NCI-H526 (cell line): ENCODE results near the gene PDLIM3.

ENCODE experiments used
- DNase-seq, 2 experiments: peaks; one replicate each; lab custom pipeline; 2025; lab: John Stamatoyannopoulos, UW

Gene PDLIM3

GRCh38 chr4:185471235-185472102 lies 63.8 kb downstream of the PDLIM3 start, which contains the start of gene CCDC110:
CCDC110 (minus strand) TSS chr4:185471733; CDS start chr4:185471683, 50 bp downstream.
- DNase-seq, result peak; percentile 26 to 91

- DNase-seq, result peak; percentile 58 to 75
Observed at GRCh38 chr4:185470501-185471195, 64.7 kb downstream of the PDLIM3 start.

- no peak for DNase-seq
Observed at GRCh38 chr4:185469580-185470154, 65.6 kb downstream of the PDLIM3 start.

- DNase-seq, result peak; percentile 68 to 72
Observed at GRCh38 chr4:185468999-185469398, 66.3 kb downstream of the PDLIM3 start.

GRCh38 chr4:185467991-185468390 lies 67.3 kb downstream of the PDLIM3 start:
- DNase-seq, result no peak

- no peak for DNase-seq
Observed at GRCh38 chr4:185467101-185467500, 68.2 kb downstream of the PDLIM3 start.

- no peak for DNase-seq
Observed at GRCh38 chr4:185465707-185466106, 69.6 kb downstream of the PDLIM3 start.

- DNase-seq, result no peak
Observed at GRCh38 chr4:185464887-185465286, 70.4 kb downstream of the PDLIM3 start.

GRCh38 chr4:185464183-185464582 lies 71.1 kb downstream of the PDLIM3 start:
- DNase-seq, result no peak

- DNase-seq, result no peak
Observed at GRCh38 chr4:185463541-185463940, 71.8 kb downstream of the PDLIM3 start.

- no peak for DNase-seq
Observed at GRCh38 chr4:185461565-185461964, 73.7 kb downstream of the PDLIM3 start.

GRCh38 chr4:185457136-185457535 lies 78.2 kb downstream of the PDLIM3 start:
- DNase-seq, result no peak

- DNase-seq, result no peak
Observed at GRCh38 chr4:185456131-185456530, 79.2 kb downstream of the PDLIM3 start.
